Measurements from ENCODE around the gene TOMM34. TPM values are rescaled to one million over a fixed set of nuclear protein-coding genes. Genes with fewer than 3 reads are reported as not detected.

TOMM34 gene
- total RNA-seq, 4 donors from 2014 or later = 14.4 to 17.3 (median 15.6) TPM

DNA sequence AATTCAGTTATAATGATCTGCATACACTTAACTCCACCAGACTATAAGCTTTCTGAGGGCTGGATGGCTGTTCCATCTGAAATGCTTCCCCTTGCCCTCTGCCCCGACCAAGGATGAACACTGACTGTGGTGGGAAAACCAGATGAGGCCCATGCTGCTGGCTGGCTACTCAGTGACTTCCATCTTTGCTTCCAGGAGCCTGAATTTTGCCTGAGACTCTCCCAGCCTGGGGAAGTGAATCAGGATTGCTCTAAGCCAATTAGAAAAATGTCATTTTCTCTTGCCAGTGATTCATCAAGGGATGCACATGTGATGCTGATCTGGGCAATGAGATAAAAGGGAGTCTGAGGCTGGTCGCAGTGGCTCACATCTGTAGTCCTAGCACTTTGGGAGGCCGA lies 1.7 kb upstream of the TOMM34 start:
- H3K4me1 ChIP-seq = peaks cover 26% of the 10 kb centered on the region
- no peaks in the 10 kb centered on the region for H3K36me3 ChIP-seq
- no peaks in the 10 kb centered on the region for H3K9me3 ChIP-seq
- WGBS = 72% methylated on average over 3 of the region's 3 CpGs
- no peak for TF ChIP-seq POLR2A (IDR thresholded peaks at IDR 0.05)
- TF ChIP-seq, protein P1, sequence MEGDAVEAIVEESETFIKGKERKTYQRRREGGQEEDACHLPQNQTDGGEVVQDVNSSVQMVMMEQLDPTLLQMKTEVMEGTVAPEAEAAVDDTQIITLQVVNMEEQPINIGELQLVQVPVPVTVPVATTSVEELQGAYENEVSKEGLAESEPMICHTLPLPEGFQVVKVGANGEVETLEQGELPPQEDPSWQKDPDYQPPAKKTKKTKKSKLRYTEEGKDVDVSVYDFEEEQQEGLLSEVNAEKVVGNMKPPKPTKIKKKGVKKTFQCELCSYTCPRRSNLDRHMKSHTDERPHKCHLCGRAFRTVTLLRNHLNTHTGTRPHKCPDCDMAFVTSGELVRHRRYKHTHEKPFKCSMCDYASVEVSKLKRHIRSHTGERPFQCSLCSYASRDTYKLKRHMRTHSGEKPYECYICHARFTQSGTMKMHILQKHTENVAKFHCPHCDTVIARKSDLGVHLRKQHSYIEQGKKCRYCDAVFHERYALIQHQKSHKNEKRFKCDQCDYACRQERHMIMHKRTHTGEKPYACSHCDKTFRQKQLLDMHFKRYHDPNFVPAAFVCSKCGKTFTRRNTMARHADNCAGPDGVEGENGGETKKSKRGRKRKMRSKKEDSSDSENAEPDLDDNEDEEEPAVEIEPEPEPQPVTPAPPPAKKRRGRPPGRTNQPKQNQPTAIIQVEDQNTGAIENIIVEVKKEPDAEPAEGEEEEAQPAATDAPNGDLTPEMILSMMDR (IDR thresholded peaks at IDR 0.05) = no peak
- no peak for TF ChIP-seq EP300 (IDR thresholded peaks at IDR 0.05)
- no peak for TF ChIP-seq POLR2AphosphoS5 (IDR thresholded peaks at IDR 0.05)
- H3K4me3 ChIP-seq = no peak overlapping the region
- H3K27me3 ChIP-seq = no peaks in the 10 kb centered on the region
- DNase-seq (ENCODE audit: low spot score in 2 of 2) = no peak
- H3K27ac ChIP-seq = no peak overlapping the region

DNA sequence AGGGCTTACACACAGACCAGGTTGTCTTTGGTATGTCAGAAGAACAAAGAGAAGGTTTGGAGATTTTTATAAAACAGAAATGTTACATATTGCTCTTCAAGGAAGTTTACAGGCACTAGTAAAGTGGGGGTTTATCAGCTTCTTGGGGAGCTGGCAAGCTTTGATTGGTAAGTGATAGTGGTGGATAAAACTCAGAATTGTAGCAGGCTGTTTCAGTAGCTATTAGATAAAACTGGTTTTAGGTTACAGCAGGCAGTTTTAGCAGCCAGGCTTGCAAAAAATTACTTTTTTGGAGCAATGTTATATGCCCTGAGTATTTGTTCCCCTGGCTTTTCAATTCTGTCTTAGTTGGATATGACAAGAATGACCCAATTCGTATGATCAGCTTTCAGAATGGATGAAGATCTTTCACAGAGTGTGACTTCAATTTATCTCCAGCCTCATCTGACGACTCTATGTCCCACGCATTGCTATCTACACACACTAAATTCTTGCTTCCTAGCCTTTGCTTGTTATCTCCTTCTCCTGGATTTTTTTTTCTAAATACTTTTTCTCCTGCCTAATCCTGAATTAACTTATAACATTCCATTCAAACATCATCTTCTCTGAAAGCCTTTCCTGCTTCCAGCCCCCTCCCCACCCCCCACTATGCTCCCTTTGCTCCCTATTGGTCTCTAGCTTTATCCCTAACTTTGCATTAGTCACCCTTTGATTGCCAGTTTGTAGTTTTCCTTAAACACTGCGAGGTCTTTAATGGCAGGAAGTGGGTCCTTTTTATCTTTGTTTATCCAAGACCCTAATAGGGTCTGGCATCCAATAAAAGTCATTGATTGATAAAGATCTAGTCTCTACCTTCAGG lies 1.0 kb upstream of the TOMM34 start:
- 72% methylated on average over 4 of the region's 4 CpGs for WGBS
- H3K4me1 ChIP-seq = peaks cover 25% of the 10 kb centered on the region

DNA sequence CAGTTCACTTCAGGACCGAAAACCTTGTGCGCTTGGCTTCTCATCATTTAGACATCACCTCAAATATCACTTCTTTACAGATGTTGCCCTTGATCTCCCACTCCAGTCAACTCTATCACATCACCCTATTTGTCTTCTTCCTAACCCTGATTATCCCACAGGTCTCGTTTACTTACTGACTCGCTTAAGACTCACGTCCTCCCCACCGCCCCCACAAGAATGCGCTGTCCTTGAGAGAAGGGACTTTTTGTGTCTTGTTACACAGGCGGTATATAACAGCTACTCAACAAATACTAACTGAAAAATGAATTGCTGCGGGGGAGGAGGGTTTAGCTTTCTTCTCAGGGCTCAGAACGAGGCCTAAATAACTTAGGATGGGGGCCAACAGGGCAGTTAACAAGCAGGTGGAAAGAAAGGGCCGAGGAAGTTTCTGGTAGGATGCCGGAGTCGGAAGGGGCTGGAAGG lies 527 bp downstream of the TOMM34 start:
- H3K4me3 ChIP-seq = peak overlapping the region; percentile 82
- peak overlapping the region; percentile 84 for H3K27ac ChIP-seq
- peaks cover 19% of the 10 kb centered on the region for H3K4me1 ChIP-seq
- H3K36me3 ChIP-seq = peaks cover 17% of the 10 kb centered on the region
- no peaks in the 10 kb centered on the region for H3K9me3 ChIP-seq
- 3% methylated on average over 13 of the region's 13 CpGs for WGBS
- DNase-seq (ENCODE audit: low spot score in 2 of 2) = no peak
- no peaks in the 10 kb centered on the region for H3K27me3 ChIP-seq
- no peak for TF ChIP-seq EP300 (IDR thresholded peaks at IDR 0.05)
- TF ChIP-seq, protein P1 (IDR thresholded peaks at IDR 0.05) = no peak
- TF ChIP-seq POLR2A (IDR thresholded peaks at IDR 0.05) = no peak
- TF ChIP-seq POLR2AphosphoS5 (IDR thresholded peaks at IDR 0.05) = no peak

More for the DNA sequence above, 1.0 kb upstream of the TOMM34 start:
- TF ChIP-seq EP300 (IDR thresholded peaks at IDR 0.05) (no peak), POLR2A (IDR thresholded peaks at IDR 0.05) (no peak)
- TF ChIP-seq, protein P1 (IDR thresholded peaks at IDR 0.05) = no peak
- no peak for DNase-seq (ENCODE audit: low spot score in 2 of 2)
- no peak overlapping the region for H3K27ac ChIP-seq
- no peak overlapping the region for H3K4me3 ChIP-seq
- peaks cover under 1% of the 10 kb centered on the region for H3K36me3 ChIP-seq
- H3K9me3 ChIP-seq = no peaks in the 10 kb centered on the region
- no peaks in the 10 kb centered on the region for H3K27me3 ChIP-seq

DNA sequence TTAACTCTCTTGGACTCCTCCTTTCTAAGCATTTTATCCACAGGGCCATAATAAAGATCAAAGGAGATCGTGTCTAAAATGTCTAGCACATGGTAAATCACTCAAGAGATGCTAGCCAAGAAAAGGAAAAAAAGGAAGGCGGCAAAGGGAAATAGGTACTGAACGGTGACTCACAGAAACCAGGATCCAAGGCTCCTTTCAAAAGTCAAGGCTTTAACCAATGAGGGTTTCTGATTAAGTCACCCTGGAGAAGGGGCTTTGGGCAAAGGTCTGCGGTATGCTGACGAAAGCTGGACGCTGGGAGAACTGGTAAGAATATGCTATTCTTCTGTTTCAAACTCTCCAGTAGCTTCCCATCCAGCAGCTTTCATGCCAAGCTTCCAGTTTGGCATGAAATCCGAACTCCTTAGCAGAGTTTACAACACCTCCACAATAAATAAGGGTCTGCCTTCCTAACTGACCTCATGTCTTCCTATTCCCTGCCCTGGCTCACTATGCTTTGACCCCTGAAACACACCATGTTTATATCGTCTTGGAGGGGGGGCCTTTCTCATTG lies 1.0 kb downstream of the TOMM34 start:
- TF ChIP-seq POLR2AphosphoS5 (IDR thresholded peaks at IDR 0.05) (no peak), EP300 (IDR thresholded peaks at IDR 0.05) (no peak), POLR2A (IDR thresholded peaks at IDR 0.05) (no peak)
- TF ChIP-seq, protein P1 (IDR thresholded peaks at IDR 0.05) = no peak
- Histone ChIP-seq H3K27ac (peak overlapping the region; percentile 84), H3K4me1 (peaks cover 19% of the 10 kb centered on the region), H3K4me3 (peak overlapping the region; percentile 82), H3K9me3 (no peaks in the 10 kb centered on the region), H3K36me3 (peaks cover 22% of the 10 kb centered on the region), H3K27me3 (no peaks in the 10 kb centered on the region)
- no peak for DNase-seq (ENCODE audit: low spot score in 2 of 2)
- 19% methylated on average over 8 of the region's 8 CpGs for WGBS

DNA sequence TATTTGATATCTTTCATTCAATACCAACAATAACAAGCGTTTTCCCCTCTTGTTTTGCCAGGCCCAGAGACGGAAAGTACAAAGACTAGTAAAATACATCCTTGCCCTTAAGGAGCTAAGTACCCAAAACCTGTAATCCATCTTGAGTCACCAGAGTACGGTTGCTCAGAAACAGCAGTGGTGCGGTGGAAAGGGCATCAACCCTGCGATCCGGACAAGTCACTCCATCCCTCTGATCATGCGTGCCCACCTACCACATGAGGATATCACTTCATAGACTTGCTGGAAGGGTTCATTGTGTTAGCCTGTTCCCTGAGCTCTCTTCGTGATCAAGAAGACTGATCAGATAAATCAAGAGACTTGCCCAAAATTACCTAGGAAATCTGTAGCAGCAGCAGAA lies 1.9 kb downstream of the TOMM34 start:
- H3K27ac ChIP-seq = no peak overlapping the region
- no peaks in the 10 kb centered on the region for H3K27me3 ChIP-seq
- H3K4me1 ChIP-seq = peaks cover 19% of the 10 kb centered on the region
- no peak for DNase-seq (ENCODE audit: low spot score in 2 of 2)
- no peak overlapping the region for H3K4me3 ChIP-seq
- no peak for TF ChIP-seq POLR2AphosphoS5 (IDR thresholded peaks at IDR 0.05)
- no peak for TF ChIP-seq EP300 (IDR thresholded peaks at IDR 0.05)
- no peak for TF ChIP-seq POLR2A (IDR thresholded peaks at IDR 0.05)
- TF ChIP-seq, protein P1 (IDR thresholded peaks at IDR 0.05) = no peak
- H3K9me3 ChIP-seq = no peaks in the 10 kb centered on the region
- WGBS = 97% methylated on average over 8 of the region's 8 CpGs
- H3K36me3 ChIP-seq = peaks cover 31% of the 10 kb centered on the region

All from suprapubic skin (tissue), 4 donors.